Mesenchymal stem cell (in vitro differentiated cells and primary cell): Measurements from ENCODE around the gene MED10.

ENCODE experiments used
- DNase-seq: peaks from one replicate; pipeline ENCODE4 v3.0.0-alpha.2; 2013
- H2AFZ ChIP-seq: one replicate; pipeline ENCODE4 v1.6.1; 2013; ENCODE audit warnings: low read depth, mild to moderate bottlenecking, control low read depth, inconsistent platforms, low read length, moderate library complexity
- H2AK5ac ChIP-seq: 2 replicates; pipeline ENCODE4 v1.6.1; 2013; ENCODE audit warnings: low read length, moderate library complexity, mild to moderate bottlenecking, inconsistent platforms; ENCODE audit not compliant: severe bottlenecking
- H2BK120ac ChIP-seq: one replicate; pipeline ENCODE4 v1.6.1; 2013; ENCODE audit warnings: low read depth, mild to moderate bottlenecking, inconsistent platforms, low read length, moderate library complexity
- H2BK12ac ChIP-seq, 2 experiments: one replicate each; pipeline ENCODE4 v1.6.1; 2013; ENCODE audit warnings: inconsistent platforms in 2 of 2, low read length in 2 of 2, mild to moderate bottlenecking in 2 of 2, moderate library complexity in 2 of 2, control low read depth in 1 of 2
- H2BK15ac ChIP-seq: one replicate; pipeline ENCODE4 v1.6.1; 2013; ENCODE audit warnings: mild to moderate bottlenecking, low read depth, inconsistent platforms; ENCODE audit not compliant: poor library complexity, severe bottlenecking
- H2BK5ac ChIP-seq: 2 replicates; pipeline ENCODE4 v1.6.1; 2013; ENCODE audit warnings: low read depth, mild to moderate bottlenecking, low read length, control low read depth, inconsistent platforms; ENCODE audit not compliant: poor library complexity, severe bottlenecking
- H3K14ac ChIP-seq, 2 experiments: one replicate each; pipeline ENCODE4 v1.6.1; 2013; ENCODE audit warnings: inconsistent platforms in 2 of 2, low read length in 2 of 2, control low read depth in 1 of 2, mild to moderate bottlenecking in 1 of 2, moderate library complexity in 1 of 2
- H3K18ac ChIP-seq, 2 experiments: one replicate each; pipeline ENCODE4 v1.6.1; 2013; ENCODE audit warnings: inconsistent platforms in 2 of 2, low read length in 2 of 2, control low read depth in 1 of 2, low read depth in 1 of 2, mild to moderate bottlenecking in 1 of 2
- H3K23ac ChIP-seq, 2 experiments: one replicate each; pipeline ENCODE4 v1.6.1; 2013; ENCODE audit warnings: inconsistent platforms in 2 of 2, low read length in 2 of 2, mild to moderate bottlenecking in 2 of 2, moderate library complexity in 2 of 2, control low read depth in 1 of 2
- H3K27ac ChIP-seq: 2 replicates; pipeline ENCODE4 v1.5.1; 2013; ENCODE audit warnings: mild to moderate bottlenecking, moderate library complexity, low read length, control low read depth, inconsistent platforms; ENCODE audit not compliant: poor library complexity, severe bottlenecking
- H3K27me3 ChIP-seq, 2 experiments: 2 replicates each; pipeline versions ENCODE4 v1.6.1 to v1.7.0; 2013; ENCODE audit warnings: low read length in 2 of 2, mild to moderate bottlenecking in 2 of 2, moderate library complexity in 2 of 2, control low read depth in 1 of 2, inconsistent platforms in 1 of 2; ENCODE audit not compliant: control insufficient read depth in 1 of 2, insufficient read depth in 1 of 2
- H3K36me3 ChIP-seq, 2 experiments: 2 replicates each; pipeline versions ENCODE4 v1.6.1 to v1.7.0; 2013; ENCODE audit warnings: low read length in 2 of 2, control low read depth in 1 of 2, inconsistent platforms in 1 of 2, low read depth in 1 of 2, mild to moderate bottlenecking in 1 of 2; ENCODE audit not compliant: insufficient read depth in 2 of 2, control insufficient read depth in 1 of 2
- H3K4ac ChIP-seq, 2 experiments: one replicate each; pipeline ENCODE4 v1.6.1; 2013; ENCODE audit warnings: inconsistent platforms in 2 of 2, low read length in 2 of 2, mild to moderate bottlenecking in 2 of 2, moderate library complexity in 2 of 2, control low read depth in 1 of 2, low read depth in 1 of 2
- H3K4me1 ChIP-seq: 2 replicates; pipeline ENCODE4 v1.6.1; 2013; ENCODE audit warnings: low read depth, low read length, control low read depth; ENCODE audit not compliant: control insufficient read depth, insufficient read depth
- H3K4me2 ChIP-seq: 2 replicates; pipeline ENCODE4 v1.6.1; 2013; ENCODE audit warnings: low read length, mild to moderate bottlenecking, inconsistent platforms; ENCODE audit not compliant: poor library complexity, severe bottlenecking
- H3K4me3 ChIP-seq, 2 experiments: 2 replicates each; pipeline versions ENCODE4 v1.5.1 to v1.7.0; 2013; ENCODE audit warnings: low read length in 2 of 2, mild to moderate bottlenecking in 2 of 2, control low read depth in 1 of 2, low read depth in 1 of 2; ENCODE audit not compliant: insufficient read depth in 1 of 2
- H3K79me1 ChIP-seq: replicated peaks from 2 replicates; pipeline ENCODE4 v1.6.1; 2013; ENCODE audit warnings: mild to moderate bottlenecking, control low read depth, low read length, inconsistent platforms; ENCODE audit not compliant: poor library complexity, severe bottlenecking
- H3K9ac ChIP-seq: 2 replicates; pipeline ENCODE4 v1.7.0; 2013; ENCODE audit warnings: mild to moderate bottlenecking, low read length, moderate library complexity
- H3K9me3 ChIP-seq: 2 replicates; pipeline ENCODE4 v1.7.0; 2013; ENCODE audit warnings: mild to moderate bottlenecking, low read length; ENCODE audit not compliant: control insufficient read depth
- H4K8ac ChIP-seq: one replicate; pipeline ENCODE4 v1.6.1; 2013; ENCODE audit warnings: inconsistent platforms, mild to moderate bottlenecking, low read length, moderate library complexity
- H4K91ac ChIP-seq: one replicate; pipeline ENCODE4 v1.6.1; 2013; ENCODE audit warnings: mild to moderate bottlenecking, low read length, inconsistent platforms
- WGBS: methylation state at CpG from one replicate; pipeline ENCODE4 v1.1.7; 2013; ENCODE audit warnings: mixed read lengths; 5-methylcytosine and 5-hydroxymethylcytosine counted together

The MED10 gene

GRCh38 chr5:6392561-6392960 lies 14.2 kb upstream of the MED10 start:
- Histone ChIP-seq H3K14ac (no peak overlapping the region), H3K4me1 (no peaks in the 10 kb centered on the region), H4K91ac (no peak overlapping the region), H3K9ac (no peak overlapping the region), H3K18ac (no peak overlapping the region), H3K4me3 (no peak overlapping the region), H2BK15ac (no peak overlapping the region), H3K4ac (no peak overlapping the region), H3K27ac (no peak overlapping the region), H2BK120ac (no peak overlapping the region), H2AK5ac (no peak overlapping the region), H3K23ac (no peak overlapping the region), H2BK5ac (no peak overlapping the region), H3K27me3 (peaks cover 4 to 53% of the 10 kb centered on the region in 2 experiments), H4K8ac (no peak overlapping the region), H3K4me2 (no peak overlapping the region), H2AFZ (no peak overlapping the region), H2BK12ac (no peak overlapping the region), H3K9me3 (no peaks in the 10 kb centered on the region), H3K36me3 (no peaks in the 10 kb centered on the region), H3K79me1 (no peaks in the 10 kb centered on the region)
- 24% methylated on average over 2 of the region's 2 CpGs for whole genome bisulfite sequencing
- no peak for DNase-seq

DNA sequence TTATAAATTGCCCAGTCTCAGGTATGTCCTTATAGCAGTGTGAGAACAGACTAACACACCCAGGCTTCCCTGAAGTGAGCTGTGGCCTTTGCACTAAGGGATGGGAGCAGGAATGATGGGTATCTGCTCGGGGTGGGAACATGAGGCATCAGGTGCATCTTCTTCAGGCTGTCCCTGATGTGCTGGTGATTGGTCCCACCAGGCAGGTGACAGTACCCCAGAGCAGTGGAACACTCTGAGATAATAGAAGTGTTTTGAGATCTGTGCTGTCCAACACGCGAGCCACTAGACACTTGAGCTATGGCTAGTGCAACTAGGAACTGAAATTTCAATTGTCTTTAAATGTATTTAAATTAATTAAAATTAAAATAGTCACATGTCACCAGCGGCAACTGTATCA lies 12.8 kb upstream of the MED10 start:
- H3K18ac ChIP-seq = no peak overlapping the region
- peaks cover 4 to 53% of the 10 kb centered on the region in 2 experiments for H3K27me3 ChIP-seq
- H3K4me3 ChIP-seq = no peak overlapping the region
- no peak overlapping the region for H2AFZ ChIP-seq
- no peak overlapping the region for H3K4ac ChIP-seq
- H2BK120ac ChIP-seq = no peak overlapping the region
- 57% methylated on average over 2 of the region's 4 CpGs for WGBS
- H3K9ac ChIP-seq = no peak overlapping the region
- H2BK12ac ChIP-seq = no peak overlapping the region
- no peak overlapping the region for H3K14ac ChIP-seq
- H3K36me3 ChIP-seq = no peaks in the 10 kb centered on the region
- no peak overlapping the region for H3K23ac ChIP-seq
- H2BK5ac ChIP-seq = no peak overlapping the region
- H2BK15ac ChIP-seq = no peak overlapping the region
- H3K4me2 ChIP-seq = no peak overlapping the region
- no peak for DNase-seq
- no peaks in the 10 kb centered on the region for H3K4me1 ChIP-seq
- no peak overlapping the region for H2AK5ac ChIP-seq
- H3K79me1 ChIP-seq = no peaks in the 10 kb centered on the region
- H4K8ac ChIP-seq = no peak overlapping the region
- no peaks in the 10 kb centered on the region for H3K9me3 ChIP-seq
- H4K91ac ChIP-seq = no peak overlapping the region
- no peak overlapping the region for H3K27ac ChIP-seq

DNA sequence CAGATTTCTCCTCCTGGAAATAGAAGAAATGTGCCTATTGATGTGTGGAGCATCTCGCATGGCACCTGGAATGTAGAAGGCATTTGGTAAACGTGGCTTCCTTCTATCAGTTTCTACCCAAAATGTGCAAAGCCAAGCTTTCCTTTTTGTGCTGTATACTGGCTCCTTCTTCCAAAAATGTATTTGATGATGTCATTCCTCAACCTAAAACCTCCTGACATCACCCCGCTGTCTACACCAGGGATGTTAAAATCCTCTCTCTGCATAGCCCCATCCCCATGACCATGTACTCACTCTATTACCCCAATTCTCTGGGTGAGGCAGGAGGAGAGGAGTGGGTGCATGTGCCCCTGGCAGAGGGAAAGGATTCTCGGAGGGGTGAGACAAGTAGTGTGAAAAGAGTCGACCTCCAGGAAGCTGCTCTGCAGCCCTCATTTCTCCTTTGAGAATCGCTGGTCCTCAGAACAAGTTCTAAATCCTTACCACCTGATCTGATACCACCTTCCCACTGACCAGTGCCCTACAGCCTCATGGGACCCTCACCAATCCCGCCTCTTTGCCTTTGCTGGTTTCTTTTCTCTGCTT lies 11.7 kb upstream of the MED10 start:
- DNase-seq = no peak
- Histone ChIP-seq H2BK15ac (no peak overlapping the region), H3K4ac (no peak overlapping the region), H2AK5ac (no peak overlapping the region), H4K91ac (no peak overlapping the region), H3K36me3 (no peaks in the 10 kb centered on the region), H3K9me3 (no peaks in the 10 kb centered on the region), H2BK12ac (no peak overlapping the region), H3K18ac (no peak overlapping the region), H2BK5ac (no peak overlapping the region), H4K8ac (no peak overlapping the region), H3K23ac (no peak overlapping the region), H3K79me1 (no peaks in the 10 kb centered on the region), H3K27me3 (peaks cover 4 to 46% of the 10 kb centered on the region in 2 experiments), H3K14ac (no peak overlapping the region), H3K9ac (no peak overlapping the region), H2AFZ (no peak overlapping the region), H2BK120ac (no peak overlapping the region), H3K4me2 (no peak overlapping the region), H3K4me3 (no peak overlapping the region), H3K27ac (no peak overlapping the region), H3K4me1 (no peaks in the 10 kb centered on the region)
- 62% methylated on average over 6 of the region's 7 CpGs for WGBS

GRCh38 chr5:6389397-6389796 lies 11.1 kb upstream of the MED10 start:
- H3K4me1 ChIP-seq = no peaks in the 10 kb centered on the region
- no peak overlapping the region for H2BK12ac ChIP-seq
- DNase-seq = no peak
- H3K36me3 ChIP-seq = no peaks in the 10 kb centered on the region
- no peak overlapping the region for H3K27ac ChIP-seq
- H4K91ac ChIP-seq = no peak overlapping the region
- H2AFZ ChIP-seq = no peak overlapping the region
- H3K14ac ChIP-seq = no peak overlapping the region
- no peak overlapping the region for H3K23ac ChIP-seq
- H2BK5ac ChIP-seq = no peak overlapping the region
- H2AK5ac ChIP-seq = no peak overlapping the region
- H3K4ac ChIP-seq = no peak overlapping the region
- WGBS = 54% methylated on average over 4 of the region's 5 CpGs
- no peaks in the 10 kb centered on the region for H3K9me3 ChIP-seq
- no peak overlapping the region for H3K4me2 ChIP-seq
- H4K8ac ChIP-seq = no peak overlapping the region
- H3K9ac ChIP-seq = no peak overlapping the region
- no peak overlapping the region for H3K4me3 ChIP-seq
- H3K79me1 ChIP-seq = no peaks in the 10 kb centered on the region
- peaks cover 4 to 42% of the 10 kb centered on the region in 2 experiments for H3K27me3 ChIP-seq
- no peak overlapping the region for H2BK15ac ChIP-seq
- H3K18ac ChIP-seq = no peak overlapping the region
- H2BK120ac ChIP-seq = no peak overlapping the region
